ENCODE data around the gene RNF169. TPM values are rescaled to one million over a fixed set of nuclear protein-coding genes. Genes with fewer than 3 reads are reported as not detected.
A peak's percentile ranks its signal among the peaks of the same experiment; 100 is the strongest.

Gene RNF169
- total RNA-seq, 4 donors from 2014 or later, result 20.1 to 23.4 (median 22.3) TPM

GRCh38 chr11:74703211-74703610 lies 45.4 kb upstream of the RNF169 start:
- WGBS, 2 donors, result 91 to 95% methylated on average over 12 to 13 of the region's 13 CpGs

DNA sequence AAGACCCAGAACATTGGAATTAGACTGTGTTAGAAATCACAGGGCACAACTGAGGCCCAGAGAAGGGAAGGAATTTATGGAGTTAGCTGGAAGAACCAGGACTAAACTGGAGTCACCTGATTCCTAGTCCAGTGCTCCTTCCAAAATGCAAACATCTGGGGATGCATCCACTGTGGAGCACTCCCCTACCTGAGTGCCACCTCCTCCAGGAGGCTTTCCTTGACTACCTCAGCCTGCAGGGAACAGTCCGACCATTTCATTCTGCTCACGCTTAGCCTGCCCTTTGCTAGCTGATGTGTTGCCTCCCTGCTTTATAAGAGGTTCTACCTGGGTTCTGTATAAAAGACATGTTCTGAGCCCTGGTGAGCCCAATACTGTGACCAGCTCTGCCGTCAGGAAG lies 41.5 kb upstream of the RNF169 start:
- 92 to 97% methylated on average over 3 of the region's 3 CpGs for WGBS, 2 donors
- Histone ChIP-seq H3K36me3 (no peaks in the 10 kb centered on the region), H3K27ac (no peak overlapping the region), H3K4me3 (no peak overlapping the region), H3K9me3 (no peaks in the 10 kb centered on the region), H3K27me3 (no peaks in the 10 kb centered on the region), H3K4me1 (peaks cover 0 to 10% (median 0%) of the 10 kb centered on the region in 4 donors)
- TF ChIP-seq CTCF (IDR thresholded peaks at IDR 0.05) (no peak), POLR2A (IDR thresholded peaks at IDR 0.05) (no peak)
- DNase-seq (ENCODE audit: low spot score in 2 of 2), result no peak

More at GRCh38 chr11:74703211-74703610, 45.4 kb upstream of the RNF169 start:
- TF ChIP-seq CTCF (IDR thresholded peaks at IDR 0.05) (no peak), POLR2A (IDR thresholded peaks at IDR 0.05) (no peak), EP300 (IDR thresholded peaks at IDR 0.05) (no peak)
- Histone ChIP-seq H3K4me1 (no peaks in the 10 kb centered on the region), H3K36me3 (no peaks in the 10 kb centered on the region), H3K9me3 (no peaks in the 10 kb centered on the region), H3K4me3 (no peak overlapping the region), H3K27ac (no peak overlapping the region), H3K27me3 (no peaks in the 10 kb centered on the region)
- DNase-seq (ENCODE audit: low spot score in 2 of 2), result no peak

- Histone ChIP-seq H3K36me3 (no peaks in the 10 kb centered on the region), H3K4me3 (no peak overlapping the region), H3K9me3 (no peaks in the 10 kb centered on the region), H3K27ac (no peak overlapping the region), H3K27me3 (no peaks in the 10 kb centered on the region), H3K4me1 (peaks cover 0 to 10% (median 0%) of the 10 kb centered on the region in 4 donors)
- no peak for DNase-seq (ENCODE audit: low spot score in 2 of 2)
- TF ChIP-seq EP300 (IDR thresholded peaks at IDR 0.05) (no peak), CTCF (IDR thresholded peaks at IDR 0.05) (no peak), POLR2A (IDR thresholded peaks at IDR 0.05) (no peak)
- WGBS, 2 donors, result 76 to 89% methylated on average over 10 of the region's 10 CpGs
These were observed 40.8 kb upstream of the RNF169 start for GRCh38 chr11:74707602-74708510.

- Histone ChIP-seq H3K27ac (no peak overlapping the region), H3K4me3 (no peak overlapping the region), H3K36me3 (no peaks in the 10 kb centered on the region), H3K4me1 (peaks cover 0 to 10% (median 0%) of the 10 kb centered on the region in 4 donors), H3K9me3 (no peaks in the 10 kb centered on the region), H3K27me3 (no peaks in the 10 kb centered on the region)
- TF ChIP-seq EP300 (IDR thresholded peaks at IDR 0.05), result no peak
- 68 to 83% methylated on average over 3 of the region's 3 CpGs for WGBS, 2 donors
- DNase-seq (ENCODE audit: low spot score in 2 of 2), result no peak
These were observed 39.5 kb upstream of the RNF169 start for GRCh38 chr11:74709175-74709574.

DNA sequence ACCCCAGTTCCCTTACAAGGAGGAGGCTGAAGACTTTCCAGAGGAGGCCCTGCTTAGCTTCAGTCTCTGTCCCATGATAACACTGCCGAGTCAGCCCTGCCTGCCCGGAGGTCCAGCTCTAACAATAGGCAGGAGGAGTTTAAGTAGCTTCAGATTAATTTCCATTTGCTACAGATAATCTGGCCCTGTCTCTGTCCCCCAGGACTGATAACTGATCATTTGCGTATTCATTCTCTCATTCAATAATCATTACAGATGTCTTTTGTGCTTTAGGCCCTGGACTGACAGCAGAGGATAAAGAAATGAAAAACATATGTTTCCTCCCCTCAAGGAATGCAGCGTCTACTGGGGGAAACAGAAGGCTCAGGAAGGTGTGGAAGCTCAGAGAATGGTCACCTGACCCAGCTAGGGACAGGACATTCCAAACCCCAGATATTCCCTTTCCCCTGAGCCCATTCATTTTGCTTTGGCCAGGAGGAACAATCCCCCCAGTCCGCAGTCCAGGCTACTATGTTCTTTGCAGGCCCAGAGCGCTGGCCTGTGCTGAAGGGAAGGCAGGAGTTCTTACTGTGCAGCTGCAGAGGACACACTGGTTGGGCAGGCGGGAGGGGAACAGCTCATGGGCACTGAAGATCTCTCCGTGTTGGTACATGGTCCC lies 38.2 kb upstream of the RNF169 start:
- Histone ChIP-seq H3K27me3 (no peaks in the 10 kb centered on the region), H3K4me3 (no peak overlapping the region), H3K9me3 (no peaks in the 10 kb centered on the region), H3K36me3 (no peaks in the 10 kb centered on the region), H3K27ac (peak overlapping the region in 1 of 4 donors; percentile 13), H3K4me1 (peaks cover 0 to 10% (median 0%) of the 10 kb centered on the region in 4 donors)
- WGBS, 2 donors, result 47 to 51% methylated on average over 8 of the region's 8 CpGs
- DNase-seq (ENCODE audit: low spot score in 2 of 2), result no peak
- TF ChIP-seq EP300 (IDR thresholded peaks at IDR 0.05) (no peak), CTCF (IDR thresholded peaks at IDR 0.05) (no peak), POLR2A (IDR thresholded peaks at IDR 0.05) (no peak)
